K562 (cell line): ENCODE measurements around the gene NYAP2. TPM values are rescaled to one million over a fixed set of nuclear protein-coding genes. Genes with fewer than 3 reads are reported as not detected.

ENCODE experiments used
- ATAC-seq: fragments of 200-7000 bp; cut with Tn5 transposase; 3 replicates; pipeline ENCODE4 v1.9.1; 2020; ENCODE audit warnings: moderate library complexity
- BruUV-seq: library from RNA; stranded (reverse); fragments of 400-500 nt; replicated peaks from 2 replicates; lab custom pipeline; 2021; lab: Mats Ljungman, UMichigan
- CTCF ChIA-PET: fragments of 300-600 bp; formaldehyde crosslinking; extraction: SDS; loops from one replicate; lab custom pipeline; 2021; ENCODE audit warnings: low intra/inter-chr PET ratio; lab: Yijun Ruan, JAX
- POLR2A ChIA-PET: fragments of 300-600, 350-650 bp; sonication (Branson Sonifier 250); formaldehyde crosslinking; extraction: SDS; loops from one replicate; lab custom pipeline; 2021; ENCODE audit warnings: antibody characterized with exemption, inconsistent platforms; lab: Yijun Ruan, JAX
- DNase-seq, 4 experiments: peaks; one replicate each; pipeline versions ENCODE4 v3.0.0 to v3.0.0-alpha.2; 2011 to 2018; ENCODE audit warnings: low spot score in 3 of 4, mixed read lengths in 3 of 4; ENCODE audit errors: extremely low read depth in 1 of 4
- FAIRE-seq: peaks from 2 replicates; lab custom pipeline; 2011; peaks lifted over from hg19 to GRCh38; lab: Jason Lieb, UNC
- H2AFZ ChIP-seq: 2 replicates; pipeline ENCODE4 v1.6.0; 2011; ENCODE audit warnings: low read depth, low read length, control low read depth, inconsistent platforms
- H3K27ac ChIP-seq: fragments of 200-600 bp; 3 replicates; pipeline ENCODE4 v1.8.0; 2011; ENCODE audit warnings: low read depth, mild to moderate bottlenecking, control low read depth, inconsistent platforms, low read length, moderate library complexity, mixed read lengths; ENCODE audit errors: extremely low read depth
- H3K27me3 ChIP-seq, 2 experiments: fragments of 300-600 bp in 1 of 2; 2 replicates in 1 of 2; 3 replicates in 1 of 2; pipeline versions ENCODE4 v1.6.0 to v1.8.0; 2011; ENCODE audit warnings: inconsistent platforms in 2 of 2, low read length in 2 of 2, mild to moderate bottlenecking in 1 of 2, mixed read lengths in 1 of 2, moderate library complexity in 1 of 2; ENCODE audit not compliant: control insufficient read depth in 2 of 2, insufficient read depth in 2 of 2
- H3K36me3 ChIP-seq: fragments of 300-600 bp; 3 replicates; pipeline ENCODE4 v1.8.0; 2011; ENCODE audit warnings: mild to moderate bottlenecking, low read length, inconsistent platforms; ENCODE audit not compliant: control insufficient read depth, insufficient read depth
- H3K4me1 ChIP-seq, 2 experiments: fragments of 200-600 bp in 1 of 2; replicated peaks in 1 of 2; 2 replicates in 1 of 2; 3 replicates in 1 of 2; pipeline versions ENCODE4 v1.5.1 to v1.8.0; 2011; ENCODE audit warnings: inconsistent platforms in 2 of 2, low read length in 2 of 2, mild to moderate bottlenecking in 1 of 2, mixed read lengths in 1 of 2, moderate library complexity in 1 of 2; ENCODE audit not compliant: control insufficient read depth in 2 of 2, insufficient read depth in 2 of 2
- H3K4me2 ChIP-seq: 2 replicates; pipeline ENCODE4 v1.6.1; 2011; ENCODE audit warnings: low read length, control low read depth, inconsistent platforms, mixed read lengths; ENCODE audit not compliant: insufficient read depth
- H3K4me3 ChIP-seq: fragments of 200-600 bp; sonication (generic), shearing (Covaris generic); 2 replicates; pipeline ENCODE4 v1.5.1; 2016; ENCODE audit warnings: control low read depth, inconsistent platforms
- H3K79me2 ChIP-seq: fragments of 200-600 bp; 3 replicates; pipeline ENCODE4 v1.8.0; 2011; ENCODE audit warnings: low read length, inconsistent platforms; ENCODE audit not compliant: control insufficient read depth, insufficient read depth
- H3K9ac ChIP-seq, 2 experiments: 2 replicates each; pipeline versions ENCODE4 v1.6.0 to v1.6.1; 2011; ENCODE audit warnings: low read depth in 2 of 2, low read length in 2 of 2, control low read depth in 1 of 2, inconsistent platforms in 1 of 2, mild to moderate bottlenecking in 1 of 2, mixed read lengths in 1 of 2; ENCODE audit not compliant: insufficient read depth in 1 of 2
- H3K9me1 ChIP-seq: one replicate; pipeline ENCODE4 v1.6.0; 2011; ENCODE audit warnings: inconsistent platforms, mild to moderate bottlenecking, low read length, moderate library complexity; ENCODE audit not compliant: control insufficient read depth, insufficient read depth
- H3K9me3 ChIP-seq: replicated peaks from 2 replicates; pipeline ENCODE4 v1.5.1; 2011; ENCODE audit warnings: low read depth, low read length, inconsistent platforms; ENCODE audit not compliant: control insufficient read depth, insufficient read depth
- H4K20me1 ChIP-seq: replicated peaks from 2 replicates; pipeline ENCODE4 v1.6.1; 2011; ENCODE audit warnings: low read length, inconsistent platforms, mixed read lengths; ENCODE audit not compliant: control insufficient read depth, insufficient read depth
- COPS2 ChIP-seq: fragments of 450-650 bp; conservative IDR thresholded peaks from 2 replicates; pipeline ENCODE4 v1.6.1; 2016; ENCODE audit warnings: mild to moderate bottlenecking, moderate library complexity
- GATA2 ChIP-seq: sonication (generic); formaldehyde crosslinking; IDR thresholded peaks from 2 replicates; pipeline ENCODE4 v1.4.0; 2020; ENCODE audit warnings: mild to moderate bottlenecking, missing genetic modification reagents
- KAT2B ChIP-seq: IDR thresholded peaks from one replicate; pipeline ENCODE4 v1.6.1; 2012; ENCODE audit warnings: low read depth, mild to moderate bottlenecking, control low read depth, inconsistent platforms, low read length, moderate library complexity
- KLF6 ChIP-seq: fragments of 250-450 bp; sonication (Bioruptor Pico); IDR thresholded peaks from 2 replicates; pipeline ENCODE4 v1.4.0; 2020; ENCODE audit warnings: mild to moderate bottlenecking, moderate library complexity, borderline replicate concordance
- MBD2 ChIP-seq: sonication (generic); IDR thresholded peaks from 2 replicates; pipeline ENCODE4 v1.6.1; 2016; ENCODE audit warnings: low read depth, borderline replicate concordance
- ZEB2 ChIP-seq: fragments of 450-650 bp; IDR thresholded peaks from 2 replicates; pipeline ENCODE4 v1.6.1; 2016
- ZNF41 ChIP-seq: fragments of 250-450 bp; sonication (Bioruptor Pico); conservative IDR thresholded peaks from 2 replicates; pipeline ENCODE4 v1.4.0; 2020; ENCODE audit warnings: mild to moderate bottlenecking
- ZNF778 ChIP-seq: fragments of 450-650 bp; formaldehyde crosslinking; IDR thresholded peaks from 2 replicates; pipeline ENCODE4 v1.4.0; 2020; ENCODE audit warnings: mild to moderate bottlenecking, moderate library complexity
- in situ Hi-C: fragments of 300-500 bp; cut with MboI; formaldehyde crosslinking; loops from 4 replicates; pipeline ENCODE4 v1.15.0; 2018; ENCODE audit warnings: inconsistent platforms, mixed read lengths
- intact Hi-C: fragments of 100-400 bp; cut with micrococcal nuclease; formaldehyde crosslinking; loops from 2 replicates; pipeline ENCODE4 v1.14.2; 2022
- polyA plus RNA-seq, 8 experiments: library from polyadenylated mRNA; depleted of rRNA in 4 of 8; stranded (reverse) in 5 of 8; unstranded in 3 of 8; fragments of >200 nt; fragmentation: Nextera tagmentation in 2 of 8; fragmentation: Illumina TruSeq in 1 of 8; extraction: Ambion mirVana in 2 of 8; extraction: Trizol in 1 of 8; gene quantifications; 2 replicates each; pipeline versions ENCODE4 v1.2.1 to v1.2.3, GENCODE V29; 2011 to 2014; ENCODE audit warnings: inconsistent platforms in 1 of 8, missing spikeins in 1 of 8
- total RNA-seq, 7 experiments: library from RNA; depleted of rRNA in 6 of 7; stranded (reverse); fragments of >200 nt in 6 of 7; fragmentation: Illumina TruSeq in 2 of 7; extraction: Trizol in 2 of 7; gene quantifications; 2 replicates each; pipeline versions ENCODE4 v1.2.1 to v1.2.3, GENCODE V29; 2011 to 2021; ENCODE audit warnings: low replicate concordance in 1 of 7
- TF ChIP-seq, protein P1 (sequence below): fragments of 250-450 bp; sonication (Bioruptor Pico); IDR thresholded peaks from 2 replicates; pipeline ENCODE4 v1.5.0; 2022; ENCODE audit warnings: mild to moderate bottlenecking
- TF ChIP-seq, protein P2 (sequence below): fragments of 450-650 bp; IDR thresholded peaks from one replicate; pipeline ENCODE4 v1.6.1; 2018; ENCODE audit warnings: mild to moderate bottlenecking, moderate library complexity; ENCODE audit not compliant: partially characterized antibody

Gene NYAP2
- total and polyA plus RNA-seq, 9 of the 15 experiments (the other 6 are each of a cell fraction or from before 2014, with no cell fraction given), result 0.03 to 0.04 (median 0.04) TPM; not detected in 3

GRCh38 chr2:225678792-225679191, 279.3 kb downstream of the NYAP2 start:
- FAIRE-seq (no peak), DNase-seq (no peak), ATAC-seq (no peak)
- Histone ChIP-seq H4K20me1 (no peaks in the 10 kb centered on the region), H3K4me3 (no peak overlapping the region), H3K27ac (no peak overlapping the region), H3K9me1 (no peaks in the 10 kb centered on the region), H2AFZ (no peak overlapping the region), H3K9me3 (no peaks in the 10 kb centered on the region), H3K4me2 (no peak overlapping the region), H3K4me1 (no peaks in the 10 kb centered on the region), H3K27me3 (no peaks in the 10 kb centered on the region), H3K36me3 (no peaks in the 10 kb centered on the region), H3K79me2 (no peaks in the 10 kb centered on the region), H3K9ac (no peak overlapping the region)
- CTCF ChIA-PET, result no interaction called here
- BruUV-seq, result no TSS peak
- POLR2A ChIA-PET, result no interaction called here
- TF ChIP-seq, protein P1, sequence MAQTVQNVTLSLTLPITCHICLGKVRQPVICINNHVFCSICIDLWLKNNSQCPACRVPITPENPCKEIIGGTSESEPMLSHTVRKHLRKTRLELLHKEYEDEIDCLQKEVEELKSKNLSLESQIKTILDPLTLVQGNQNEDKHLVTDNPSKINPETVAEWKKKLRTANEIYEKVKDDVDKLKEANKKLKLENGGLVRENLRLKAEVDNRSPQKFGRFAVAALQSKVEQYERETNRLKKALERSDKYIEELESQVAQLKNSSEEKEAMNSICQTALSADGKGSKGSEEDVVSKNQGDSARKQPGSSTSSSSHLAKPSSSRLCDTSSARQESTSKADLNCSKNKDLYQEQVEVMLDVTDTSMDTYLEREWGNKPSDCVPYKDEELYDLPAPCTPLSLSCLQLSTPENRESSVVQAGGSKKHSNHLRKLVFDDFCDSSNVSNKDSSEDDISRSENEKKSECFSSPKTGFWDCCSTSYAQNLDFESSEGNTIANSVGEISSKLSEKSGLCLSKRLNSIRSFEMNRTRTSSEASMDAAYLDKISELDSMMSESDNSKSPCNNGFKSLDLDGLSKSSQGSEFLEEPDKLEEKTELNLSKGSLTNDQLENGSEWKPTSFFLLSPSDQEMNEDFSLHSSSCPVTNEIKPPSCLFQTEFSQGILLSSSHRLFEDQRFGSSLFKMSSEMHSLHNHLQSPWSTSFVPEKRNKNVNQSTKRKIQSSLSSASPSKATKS (CRISPR knock-in tag), result no peak
- TF ChIP-seq, protein P2, sequence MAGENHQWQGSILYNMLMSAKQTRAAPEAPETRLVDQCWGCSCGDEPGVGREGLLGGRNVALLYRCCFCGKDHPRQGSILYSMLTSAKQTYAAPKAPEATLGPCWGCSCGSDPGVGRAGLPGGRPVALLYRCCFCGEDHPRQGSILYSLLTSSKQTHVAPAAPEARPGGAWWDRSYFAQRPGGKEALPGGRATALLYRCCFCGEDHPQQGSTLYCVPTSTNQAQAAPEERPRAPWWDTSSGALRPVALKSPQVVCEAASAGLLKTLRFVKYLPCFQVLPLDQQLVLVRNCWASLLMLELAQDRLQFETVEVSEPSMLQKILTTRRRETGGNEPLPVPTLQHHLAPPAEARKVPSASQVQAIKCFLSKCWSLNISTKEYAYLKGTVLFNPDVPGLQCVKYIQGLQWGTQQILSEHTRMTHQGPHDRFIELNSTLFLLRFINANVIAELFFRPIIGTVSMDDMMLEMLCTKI, result no peak
- TF ChIP-seq KLF6 (no peak), COPS2 (no peak), KAT2B (no peak), ZEB2 (no peak), ZNF778 (CRISPR knock-in tag) (no peak), ZNF41 (no peak), MBD2 (no peak), GATA2 (CRISPR knock-in tag) (no peak)
- intact Hi-C loops, result no loop called here
- in situ Hi-C loops, result no loop called here
